Activated CD4-positive, alpha-beta T cell treated with anti-CD3 and anti-CD28 coated beads for 24 hours (primary cell): ENCODE measurements around the gene GABBR2.

ENCODE experiments used
- DNase-seq, 2 donors: peaks; one replicate each; pipeline ENCODE4 v3.0.0-alpha.2; 2020; ENCODE audit warnings: low read depth in 2 of 2

GABBR2 gene

GRCh38 chr9:98570055-98570454 lies 138.7 kb downstream of the GABBR2 start:
- no peak for DNase-seq

DNA sequence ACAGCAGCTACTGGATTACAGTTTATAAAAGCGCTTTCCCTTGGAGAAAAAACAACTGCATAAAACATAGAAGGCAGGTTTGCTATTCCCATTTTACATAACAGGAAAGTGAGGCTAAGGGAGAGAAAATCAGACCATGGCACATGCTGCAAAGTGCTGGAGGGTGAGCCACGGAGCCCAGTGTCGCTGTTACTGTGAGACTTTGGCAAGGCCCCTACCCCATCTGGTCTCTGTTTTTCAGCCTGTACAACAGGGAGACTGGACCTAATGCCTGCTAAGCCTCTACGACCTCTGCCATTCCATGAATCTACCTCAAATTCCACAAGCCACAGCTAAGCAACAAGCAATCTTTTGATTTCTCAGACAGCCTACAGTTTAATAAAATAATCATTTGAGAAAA lies 139.2 kb downstream of the GABBR2 start:
- no peak for DNase-seq

GRCh38 chr9:98568909-98569469 lies 139.7 kb downstream of the GABBR2 start:
- no peak for DNase-seq

- no peak for DNase-seq
Observed at GRCh38 chr9:98568234-98568908, 140.4 kb downstream of the GABBR2 start.

GRCh38 chr9:98567540-98568233 lies 141.0 kb downstream of the GABBR2 start:
- no peak for DNase-seq

- no peak for DNase-seq
Observed at GRCh38 chr9:98565152-98566135, 143.3 kb downstream of the GABBR2 start.

GRCh38 chr9:98564714-98565113 lies 144.0 kb downstream of the GABBR2 start:
- DNase-seq, result no peak

DNA sequence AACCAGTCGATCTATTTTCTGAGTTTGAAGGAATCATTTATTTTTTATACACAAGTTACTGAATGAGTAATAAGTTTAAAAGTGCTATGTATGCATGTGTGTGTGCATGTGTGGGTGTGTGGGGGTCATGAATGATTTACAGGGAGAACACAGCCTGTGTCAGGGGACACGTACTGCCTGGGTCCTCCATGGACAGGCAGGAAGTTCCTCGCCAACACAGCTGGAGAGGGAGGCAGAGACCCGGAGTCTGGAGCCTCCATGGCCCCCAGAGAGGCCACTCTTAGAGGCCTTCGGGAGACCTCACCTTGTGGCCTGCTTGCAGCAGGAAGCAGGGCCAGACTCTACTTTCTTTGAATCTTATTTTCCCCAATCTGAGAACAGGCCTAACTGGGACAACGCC lies 144.7 kb downstream of the GABBR2 start:
- no peak for DNase-seq

- DNase-seq, result no peak
Observed at GRCh38 chr9:98563212-98563907, 145.4 kb downstream of the GABBR2 start.

GRCh38 chr9:98559561-98559960 lies 149.2 kb downstream of the GABBR2 start:
- no peak for DNase-seq

GRCh38 chr9:98558575-98558974 lies 150.2 kb downstream of the GABBR2 start:
- no peak for DNase-seq

DNA sequence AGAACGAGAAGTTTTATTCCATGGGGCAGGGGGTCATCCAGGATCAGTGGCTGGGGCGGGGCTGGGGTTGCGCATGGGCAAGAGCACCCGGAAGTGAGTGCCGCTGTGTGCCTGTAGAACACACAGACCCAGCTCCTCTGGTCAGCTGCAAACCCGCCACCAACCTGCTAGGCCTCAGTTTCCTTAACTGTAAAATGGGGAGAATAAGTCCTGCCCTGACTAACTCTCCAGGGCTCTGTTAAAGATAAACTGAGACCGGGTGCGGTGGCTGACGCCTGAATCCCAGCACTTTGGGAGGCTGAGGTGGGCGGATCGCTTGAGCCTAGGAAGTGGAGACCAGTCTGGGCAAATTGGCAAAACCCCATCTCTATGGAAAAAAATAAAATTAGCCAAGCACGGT lies 152.2 kb downstream of the GABBR2 start:
- no peak for DNase-seq

- no peak for DNase-seq
Observed at GRCh38 chr9:98555651-98556465, 152.9 kb downstream of the GABBR2 start.

DNA sequence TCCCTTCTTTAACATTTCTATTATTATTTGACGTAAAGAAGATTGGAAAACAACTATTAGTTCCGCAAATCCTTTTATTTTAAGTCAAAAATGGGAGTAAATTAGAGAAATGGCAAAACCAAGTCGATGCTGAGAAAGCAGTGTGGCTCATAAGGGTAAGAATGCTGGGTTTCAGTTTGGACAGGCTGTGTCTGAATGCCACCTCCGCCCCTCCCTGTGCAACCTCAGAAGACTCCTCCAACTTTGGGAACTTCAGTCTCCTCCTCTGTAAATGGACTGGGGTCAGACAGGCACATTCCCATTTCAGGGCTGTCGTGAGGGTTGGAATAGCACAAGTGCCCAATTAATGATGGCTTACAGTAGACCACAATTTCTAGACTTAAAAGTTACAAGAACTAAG lies 154.0 kb downstream of the GABBR2 start:
- DNase-seq, result no peak

DNA sequence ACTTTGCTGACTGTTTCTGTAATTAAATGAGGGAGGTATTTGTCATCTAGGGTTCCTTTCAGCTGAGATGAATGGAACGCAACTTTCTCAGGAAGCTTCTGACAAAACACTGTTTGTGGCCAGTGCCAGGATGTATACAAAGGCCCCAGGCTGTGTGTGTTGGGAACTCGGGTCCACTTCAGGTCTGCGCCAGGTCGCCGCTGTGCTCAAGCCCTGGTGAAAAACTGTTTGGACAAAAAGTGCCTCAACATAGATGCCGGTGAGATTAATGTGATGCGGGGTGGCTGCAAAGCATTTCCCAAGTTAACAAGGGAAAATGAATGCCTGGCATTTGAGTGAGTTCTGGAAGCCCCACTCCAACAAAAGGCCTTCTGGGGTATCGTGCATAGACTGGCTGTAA lies 156.4 kb downstream of the GABBR2 start:
- no peak for DNase-seq

DNA sequence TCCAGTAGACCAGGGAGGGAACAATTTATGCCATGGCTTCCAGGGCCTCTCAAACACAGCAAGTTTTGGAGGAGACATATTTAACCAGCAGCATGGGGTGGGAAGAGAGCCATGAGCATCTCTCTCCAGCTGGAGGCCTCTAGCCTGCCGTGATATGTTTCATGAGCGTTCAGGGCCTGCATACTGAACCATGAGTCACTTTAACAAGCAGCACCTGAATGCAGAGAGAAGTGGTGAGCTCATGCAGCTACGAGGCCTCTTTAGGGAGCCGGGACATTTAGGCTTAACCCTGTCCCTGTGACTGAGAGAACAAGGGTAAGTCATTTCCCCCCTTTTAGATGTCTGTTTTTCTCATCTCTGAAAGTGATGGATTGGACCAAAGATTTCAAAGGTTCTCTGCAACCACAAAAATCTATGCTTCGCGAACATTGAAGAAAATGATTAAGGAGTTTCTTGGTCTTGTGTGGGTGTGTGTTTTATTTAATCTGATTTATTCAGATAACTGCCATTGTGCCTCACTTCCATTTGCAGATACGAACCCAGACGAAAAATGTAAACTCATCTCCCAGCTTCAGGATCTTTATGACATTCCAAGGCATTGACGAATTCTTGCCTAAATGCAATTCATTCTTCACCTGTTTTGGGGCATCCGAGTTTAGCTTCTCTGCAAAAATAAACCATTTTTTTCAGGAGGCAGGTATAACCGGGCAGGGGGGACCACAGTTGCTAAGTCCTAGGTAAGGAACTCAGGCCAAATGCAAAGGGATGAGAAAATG lies 157.0 kb downstream of the GABBR2 start:
- DNase-seq, result no peak

GRCh38 chr9:98550206-98550820 lies 158.4 kb downstream of the GABBR2 start:
- no peak for DNase-seq

GRCh38 chr9:98549401-98549800 lies 159.3 kb downstream of the GABBR2 start:
- no peak for DNase-seq

GRCh38 chr9:98547606-98548005 lies 161.1 kb downstream of the GABBR2 start:
- DNase-seq, result no peak
